GM18858 (cell line): ENCODE data around the gene CUX1.
"Not testable (repeated sequence)": the region's sequence is repeated elsewhere in the genome, so short reads cannot be mapped to it uniquely, and the experiment has no call there.

Experiments
- ATAC-seq: cut with Tn5 transposase; IDR thresholded peaks from one replicate; pipeline ENCODE4 v1.9.1; 2021; ENCODE audit not compliant: unreplicated experiment

Gene CUX1

DNA sequence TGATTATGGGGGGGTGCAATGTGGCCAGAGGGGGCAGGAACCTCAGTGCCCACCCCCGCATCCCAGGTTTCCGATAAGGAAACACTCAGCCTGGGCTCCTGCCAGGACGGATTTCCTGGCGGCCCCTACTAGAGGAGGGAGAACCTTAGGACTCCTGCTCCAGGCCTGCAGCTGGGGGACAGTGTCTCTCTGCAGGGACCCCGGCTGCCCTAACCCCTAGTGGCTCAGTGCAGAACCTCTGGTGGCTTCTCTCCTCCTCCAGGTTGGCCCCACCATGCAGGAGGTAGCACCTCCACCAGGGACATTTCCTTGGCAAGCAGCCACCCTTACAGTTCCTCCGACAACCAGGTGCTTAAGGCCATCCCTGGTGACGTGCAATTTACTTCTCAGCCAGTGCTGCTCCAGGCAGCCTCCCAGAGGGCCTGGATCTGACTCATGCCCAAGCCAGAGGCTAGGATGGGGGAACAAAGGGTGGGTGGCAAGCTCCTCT, 501.1 kb downstream of the CUX1 start:
- no peak for ATAC-seq

DNA sequence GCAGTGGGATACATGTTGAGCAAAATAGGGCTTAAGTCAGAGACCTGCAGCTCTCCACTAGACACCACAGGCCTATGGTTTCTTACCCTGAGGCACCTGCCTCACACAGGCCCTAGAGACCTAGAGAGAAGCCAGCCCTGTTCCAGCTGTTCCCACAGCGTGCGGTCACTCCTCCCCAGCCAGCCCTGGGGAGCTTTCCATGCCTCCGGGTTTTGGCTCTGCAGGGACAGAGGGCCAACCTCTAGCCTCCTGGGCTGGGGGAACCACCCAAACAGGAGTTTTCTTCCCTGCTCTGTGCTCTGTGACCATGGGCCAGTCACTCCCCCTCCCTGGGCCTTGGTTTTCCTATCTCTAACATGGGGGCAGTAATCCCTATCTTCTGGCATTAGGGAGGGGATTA, 502.2 kb downstream of the CUX1 start:
- ATAC-seq, result no peak

DNA sequence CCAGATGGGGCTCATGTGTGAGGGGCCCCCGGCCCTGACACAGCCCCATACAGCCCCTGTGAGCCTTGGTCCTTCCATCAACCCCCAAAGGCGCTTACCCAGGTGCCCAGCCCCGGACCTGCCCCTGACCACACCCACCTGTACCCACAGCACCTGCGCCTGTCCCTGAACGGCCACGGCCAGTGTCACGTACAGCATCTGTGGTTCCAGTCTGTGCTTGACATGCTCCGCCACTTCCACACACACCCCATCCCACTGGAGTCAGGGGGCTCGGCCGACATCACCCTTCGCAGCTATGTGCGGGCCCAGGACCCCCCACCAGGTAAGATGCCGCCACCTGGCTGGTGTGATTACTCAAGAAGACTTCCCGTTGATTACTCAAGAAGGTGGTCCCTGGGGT, 502.8 kb downstream of the CUX1 start:
- ATAC-seq, result no peak

- no peak for ATAC-seq
Measured at GRCh38 chr7:102320601-102321350, 503.4 kb downstream of the CUX1 start.

DNA sequence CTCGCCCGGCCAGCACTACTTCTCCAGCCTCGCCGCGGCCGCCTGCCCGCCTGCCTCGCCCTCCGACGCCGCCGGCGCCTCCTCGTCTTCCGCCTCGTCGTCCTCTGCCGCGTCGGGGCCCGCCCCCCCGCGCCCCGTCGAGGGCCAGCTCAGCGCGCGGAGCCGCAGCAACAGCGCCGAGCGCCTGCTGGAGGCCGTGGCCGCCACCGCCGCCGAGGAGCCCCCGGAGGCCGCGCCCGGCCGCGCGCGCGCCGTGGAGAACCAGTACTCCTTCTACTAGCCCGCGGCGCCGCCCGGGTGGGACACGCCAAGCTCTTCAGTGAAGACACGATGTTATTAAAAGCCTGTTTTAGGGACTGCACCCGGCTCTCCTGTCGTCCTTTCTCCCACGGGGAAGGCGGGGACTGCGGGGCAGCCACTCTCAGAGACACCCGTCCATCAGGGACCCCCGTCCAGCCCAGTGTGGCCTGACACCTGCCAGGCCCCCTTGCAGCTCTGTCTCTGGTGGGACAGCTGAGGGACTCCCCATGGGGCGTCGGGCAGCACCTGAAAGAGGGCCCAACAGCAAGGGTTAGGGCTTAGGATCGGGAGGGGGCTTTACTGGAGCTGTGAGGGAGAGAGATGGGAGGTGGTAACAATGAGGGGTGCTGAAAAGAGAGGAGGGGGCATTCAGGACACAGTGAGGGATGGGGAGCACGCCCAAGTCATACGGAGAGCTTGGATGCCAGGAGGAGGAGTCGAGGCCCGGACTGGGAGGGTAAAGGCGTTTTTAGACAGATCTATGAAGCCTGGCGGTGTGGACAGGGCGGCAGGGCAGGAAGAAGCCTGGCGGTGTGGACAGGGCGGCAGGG, 504.1 kb downstream of the CUX1 start:
- no peak for ATAC-seq

DNA sequence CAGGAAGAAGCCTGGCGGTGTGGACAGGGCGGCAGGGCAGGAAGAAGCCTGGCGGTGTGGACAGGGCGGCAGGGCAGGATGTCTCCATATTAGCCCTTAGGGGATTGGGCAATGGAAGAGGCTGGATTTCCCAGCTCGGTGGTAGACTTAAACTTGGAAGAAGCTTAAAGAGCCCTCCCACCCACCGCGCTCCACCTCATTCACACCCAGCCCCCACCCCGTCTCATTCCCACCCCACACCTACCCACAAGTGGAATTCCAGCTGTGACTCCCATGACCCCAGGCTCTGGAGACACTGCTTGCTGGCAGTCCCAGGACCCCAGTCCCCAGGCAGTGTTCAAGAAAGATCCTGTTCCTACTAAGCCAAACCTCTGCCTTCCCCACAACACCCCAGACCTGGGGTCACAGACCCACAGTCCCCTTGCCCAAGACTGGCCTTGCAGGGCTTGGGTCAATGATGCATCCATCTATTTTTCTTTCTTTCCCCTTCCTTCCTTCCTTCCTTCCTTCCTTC, 504.8 kb downstream of the CUX1 start:
- ATAC-seq, result no peak

DNA sequence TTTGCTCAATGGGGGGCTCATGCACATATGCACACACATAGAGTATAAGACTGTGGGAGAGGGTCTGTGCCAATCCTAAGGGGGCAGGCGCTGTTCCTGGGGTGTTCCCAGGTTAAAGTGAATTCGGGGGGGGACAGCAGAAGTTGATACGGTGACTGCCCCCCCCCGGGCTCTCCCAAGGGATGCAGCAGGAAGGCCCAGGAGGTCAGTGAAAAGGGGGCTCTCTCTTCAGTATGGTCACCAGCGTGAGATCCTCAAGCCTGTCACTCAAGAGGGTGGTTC, 506.4 kb downstream of the CUX1 start:
- no peak for ATAC-seq

DNA sequence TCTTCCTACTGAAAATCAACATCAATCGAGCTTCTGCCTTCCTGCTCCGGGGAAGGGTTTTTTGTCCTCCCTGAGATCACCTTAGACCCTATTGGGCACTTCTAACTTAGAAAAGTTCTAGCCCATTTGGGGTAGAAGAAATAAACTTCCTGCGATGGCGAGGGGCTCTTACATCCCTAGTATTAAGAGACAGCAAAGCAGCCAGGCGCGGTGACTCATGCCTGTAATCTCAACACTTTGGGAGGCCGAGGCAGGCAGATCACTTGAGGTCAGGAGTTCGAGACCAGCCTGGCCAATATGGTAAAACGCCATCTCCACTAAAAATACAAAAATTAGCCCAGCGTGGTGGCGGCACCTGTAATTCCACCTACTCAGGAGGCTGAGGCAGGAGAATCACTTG, 507.7 kb downstream of the CUX1 start:
- ATAC-seq, result not testable (repeated sequence)

DNA sequence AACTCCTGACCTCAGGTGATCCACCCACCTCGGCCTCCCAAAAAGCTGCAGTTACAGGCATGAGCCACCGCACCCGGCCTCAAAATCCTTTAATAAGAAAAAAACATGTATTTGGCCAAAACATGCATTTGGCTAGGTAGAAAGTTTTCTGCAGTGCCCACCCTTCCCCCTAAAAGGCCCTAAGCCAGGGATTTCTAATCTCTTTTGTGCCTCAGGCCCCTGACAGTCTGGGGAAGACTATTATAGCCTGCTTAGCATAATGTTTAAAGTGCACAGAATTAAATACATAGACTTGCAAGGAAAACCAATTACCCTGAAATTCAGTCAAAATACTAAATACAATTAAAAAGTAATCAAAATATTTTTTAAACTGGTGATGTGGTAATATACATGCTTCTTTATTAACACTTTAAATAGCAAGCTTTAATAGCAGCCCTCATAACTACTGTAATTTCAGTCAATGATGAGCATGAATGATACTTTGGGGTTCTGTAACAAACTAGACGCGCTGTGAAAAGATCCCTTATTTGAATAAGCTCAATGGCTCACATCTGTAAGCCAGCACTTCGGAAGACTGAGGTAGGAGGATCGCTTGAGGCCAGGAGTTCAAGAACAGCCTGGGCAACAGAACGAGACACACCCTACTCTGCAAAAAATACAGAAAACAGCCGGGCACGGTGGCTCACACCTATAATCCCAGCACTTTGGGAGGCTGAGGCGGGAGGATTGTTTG, 508.9 kb downstream of the CUX1 start:
- ATAC-seq, result no peak

DNA sequence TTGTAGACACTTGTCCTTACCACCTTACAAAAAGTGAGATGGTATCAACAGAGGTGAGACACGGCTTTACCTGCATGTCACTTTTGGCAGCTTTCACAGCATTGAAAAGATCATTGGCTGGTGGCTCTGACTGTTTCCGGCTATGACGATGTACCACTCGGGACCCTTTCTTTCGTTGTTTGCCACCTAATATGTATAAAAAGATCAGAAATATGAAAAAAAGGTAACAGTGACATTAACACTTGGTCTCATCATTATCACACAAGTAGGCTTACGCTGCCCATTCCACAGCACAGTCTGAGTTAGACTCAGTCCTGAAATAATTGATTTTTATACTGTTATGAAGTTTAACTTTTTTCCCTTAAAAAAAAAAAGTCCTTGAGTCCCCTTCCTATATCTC, 509.8 kb downstream of the CUX1 start:
- not testable (repeated sequence) for ATAC-seq

- ATAC-seq, result not testable (repeated sequence)
Measured at GRCh38 chr7:102328863-102329262, 511.4 kb downstream of the CUX1 start.

- not testable (repeated sequence) for ATAC-seq
Measured at GRCh38 chr7:102329366-102329765, 511.9 kb downstream of the CUX1 start.

- ATAC-seq, result not testable (repeated sequence)
Measured at GRCh38 chr7:102330666-102331460, 513.4 kb downstream of the CUX1 start.
